ENCODE data around the gene ZBTB2.
"Not testable (repeated sequence)": the region's sequence is repeated elsewhere in the genome, so short reads cannot be mapped to it uniquely, and the experiment has no call there.

ZBTB2 gene

DNA sequence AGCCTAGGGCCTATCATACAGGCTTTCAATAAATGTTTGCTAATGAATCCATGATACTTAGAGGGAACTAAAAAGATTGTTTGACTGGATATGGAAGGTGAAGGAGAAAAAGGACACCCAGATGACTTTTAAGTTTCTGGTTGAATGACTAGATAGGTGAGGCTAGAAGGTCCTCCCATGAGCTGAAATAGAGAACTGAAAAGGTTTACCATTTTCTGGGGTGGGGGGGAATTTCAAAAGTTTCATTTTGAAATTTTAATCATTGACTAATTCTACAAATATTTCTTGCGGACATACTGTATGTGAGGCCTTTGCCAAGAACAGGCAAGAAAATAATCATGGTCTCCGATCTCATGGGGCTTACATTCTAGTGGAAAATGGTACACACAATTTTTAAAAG, 17.9 kb upstream of the ZBTB2 start:
- DNase-seq = no peak
- intact Hi-C loops (cut with DNase I) = no loop called here

DNA sequence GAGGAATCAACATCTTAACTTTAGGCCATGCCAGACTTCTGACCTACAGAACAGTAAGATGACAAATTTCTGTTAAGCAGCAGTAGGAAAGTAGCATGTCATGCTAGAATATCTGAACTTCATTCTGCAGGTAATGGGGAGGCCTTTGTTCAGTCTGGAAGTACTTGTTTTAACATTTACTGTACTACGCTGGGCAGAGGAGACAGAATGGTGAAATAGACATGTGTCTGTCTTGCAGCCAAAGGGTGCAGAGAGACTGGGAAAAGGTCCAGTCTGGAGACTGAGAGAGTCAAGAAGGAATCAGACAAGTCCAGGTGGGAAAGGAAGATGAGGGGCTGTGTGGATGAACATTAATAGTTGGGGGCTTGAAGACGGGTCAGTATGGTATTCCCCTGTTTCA, 17.5 kb upstream of the ZBTB2 start:
- intact Hi-C loops (cut with DNase I) = no loop called here
- no peak for DNase-seq

- intact Hi-C loops (cut with DNase I) = no loop called here
- DNase-seq = no peak
Measured at GRCh38 chr6:151403919-151404308, 12.6 kb upstream of the ZBTB2 start.

DNA sequence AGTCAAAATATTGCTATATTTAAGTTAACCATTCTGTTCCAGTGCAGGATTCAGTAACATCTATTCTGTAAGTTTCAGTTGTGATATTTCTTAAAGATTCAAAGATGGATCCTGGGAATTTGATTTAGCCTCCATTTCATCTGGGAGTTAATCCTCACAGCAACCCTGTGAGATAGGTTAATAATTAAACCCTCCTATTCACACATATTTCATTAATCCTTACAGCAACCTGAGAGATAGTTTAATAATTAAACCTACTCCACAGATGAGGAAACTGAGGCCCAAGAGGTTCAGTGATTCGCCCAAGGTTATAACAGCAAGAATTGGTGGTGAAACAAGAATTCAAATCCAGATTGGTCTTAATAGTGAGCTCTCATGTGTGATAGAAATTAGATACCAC, 10.9 kb upstream of the ZBTB2 start:
- intact Hi-C loops (cut with DNase I) = no loop called here
- DNase-seq = no peak

GRCh38 chr6:151400473-151400872, 9.1 kb upstream of the ZBTB2 start:
- no peak for DNase-seq
- intact Hi-C loops (cut with DNase I) = no loop called here

DNA sequence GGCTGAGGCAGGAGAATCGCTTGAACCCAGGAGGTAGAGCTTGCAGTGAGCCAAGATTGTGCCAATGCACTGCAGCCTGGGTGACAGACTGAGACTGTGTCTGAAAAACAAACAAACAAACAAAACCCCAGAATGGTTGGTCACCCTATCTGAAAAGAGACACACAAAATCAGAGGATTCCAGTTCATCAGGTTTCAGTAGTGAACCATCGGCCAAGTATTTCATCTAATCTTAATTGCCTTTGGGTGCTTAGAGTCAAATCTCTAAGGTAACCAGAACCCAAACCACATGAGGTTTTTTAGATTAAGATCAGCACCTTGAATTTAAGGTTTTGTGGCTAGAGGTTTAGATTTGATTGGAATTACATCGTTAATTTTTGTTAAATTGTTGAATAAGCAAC, 8.3 kb upstream of the ZBTB2 start:
- intact Hi-C loops (cut with DNase I) = no loop called here
- no peak for DNase-seq

DNA sequence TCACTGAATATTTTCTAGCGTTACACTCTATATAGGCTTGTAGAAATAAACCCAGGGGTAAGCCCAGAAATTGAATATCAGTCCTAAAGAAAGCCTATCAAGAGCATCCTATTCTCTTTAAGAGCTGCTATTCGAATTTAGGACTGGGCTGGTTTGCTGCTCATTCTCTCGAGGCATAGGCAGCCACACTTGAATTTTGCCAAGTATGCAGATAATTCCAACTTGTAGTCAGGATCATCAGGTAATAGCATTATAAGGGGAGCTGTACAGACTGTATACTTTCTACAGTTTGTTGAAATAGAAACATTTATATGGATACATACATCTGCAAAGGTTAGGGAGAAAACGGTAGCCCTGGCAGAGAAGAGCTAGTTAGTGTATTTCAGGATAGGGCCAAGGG, 2.1 kb upstream of the ZBTB2 start:
- intact Hi-C loops (cut with DNase I) = loop anchor here (5.0 kb wide), 1 partner anchor 59 kb away; the partner anchor contains the start of gene RMND1
- DNase-seq = no peak

DNA sequence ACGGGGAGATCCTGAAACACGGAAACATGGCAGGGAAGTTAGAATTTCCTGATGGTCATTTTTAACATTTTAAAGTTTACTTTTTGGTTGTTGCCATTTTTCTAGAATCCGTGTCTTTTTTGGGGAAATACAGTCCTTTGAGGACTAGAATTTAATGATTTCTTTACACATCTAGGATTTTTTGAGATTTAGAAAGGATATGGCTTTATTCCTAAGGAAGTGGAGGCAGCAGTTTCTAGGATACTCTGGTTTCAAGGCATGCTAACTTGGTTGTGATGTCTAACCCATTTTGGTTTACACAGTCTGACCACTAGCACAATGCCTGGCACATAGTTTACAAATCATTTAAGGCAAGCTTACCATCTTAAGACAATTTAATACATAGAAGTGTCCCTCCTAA, 1.1 kb upstream of the ZBTB2 start:
- no peak for DNase-seq
- intact Hi-C loops (cut with DNase I) = loop anchor here (5.0 kb wide), 1 partner anchor 60 kb away; the partner anchor contains the start of gene RMND1

- DNase-seq = peak in 41 of 42 donors; percentile 22 to 91 (median 76)
- intact Hi-C loops (cut with DNase I) = loop anchor here (5.0 kb wide), 1 partner anchor 61 kb away; the partner anchor contains the start of gene RMND1
Measured at GRCh38 chr6:151390851-151391470, 398 bp downstream of the ZBTB2 start.

- DNase-seq = peak; percentile 89 to 99 (median 97)
- intact Hi-C loops (cut with DNase I) = loop anchor here (5.0 kb wide), 1 partner anchor 62 kb away; the partner anchor contains the start of gene RMND1
Measured at GRCh38 chr6:151390276-151390850, 996 bp downstream of the ZBTB2 start.

GRCh38 chr6:151389618-151390275, 1.6 kb downstream of the ZBTB2 start:
- intact Hi-C loops (cut with DNase I) = loop anchor here (5.0 kb wide), 1 partner anchor 63 kb away; the partner anchor contains the start of gene RMND1
- peak; percentile 34 to 80 (median 60) for DNase-seq

GRCh38 chr6:151388997-151389617, 2.3 kb downstream of the ZBTB2 start:
- DNase-seq = peak in 2 of 42 donors; percentile 17 to 49
- intact Hi-C loops (cut with DNase I) = no loop called here

- DNase-seq = no peak
- intact Hi-C loops (cut with DNase I) = no loop called here
Measured at GRCh38 chr6:151388236-151388635, 3.1 kb downstream of the ZBTB2 start.

DNA sequence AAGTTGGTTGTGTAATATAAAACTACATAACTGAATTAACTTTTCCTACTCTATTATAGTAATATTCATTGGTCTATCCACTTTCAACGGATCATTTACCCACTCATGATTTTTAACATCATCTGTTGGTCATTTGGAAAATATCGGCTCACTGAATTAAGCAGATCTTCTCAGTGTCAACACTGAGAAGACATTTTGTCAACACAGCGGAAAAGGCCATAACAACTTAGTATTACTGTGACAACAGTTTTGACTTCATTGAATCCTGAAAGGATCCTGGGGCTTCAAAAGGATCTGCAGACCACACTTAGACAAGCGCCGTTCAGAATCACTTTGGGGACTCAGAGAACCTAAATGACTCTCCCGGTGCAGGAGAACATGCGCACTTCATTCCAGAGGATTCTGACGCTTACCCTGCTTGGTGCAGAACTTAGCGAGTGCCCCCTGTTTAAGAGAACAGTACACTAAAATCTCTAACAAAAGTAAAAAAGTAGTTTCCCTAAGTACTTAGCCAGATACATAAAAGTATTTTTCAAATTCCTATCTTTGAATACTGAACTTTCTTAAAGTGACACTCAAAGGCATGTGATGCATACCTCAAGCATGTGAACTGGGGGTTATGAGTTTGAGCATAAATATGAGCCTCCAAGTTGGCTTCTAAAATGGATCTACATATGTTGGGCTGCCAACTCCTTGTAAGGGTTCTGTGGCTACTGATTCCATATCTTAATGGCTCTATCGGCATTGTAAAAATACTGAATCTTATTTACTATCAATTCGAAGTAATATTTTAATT, 4.0 kb downstream of the ZBTB2 start:
- intact Hi-C loops (cut with DNase I) = no loop called here
- no peak for DNase-seq

GRCh38 chr6:151385177-151385576, 6.2 kb downstream of the ZBTB2 start:
- intact Hi-C loops (cut with DNase I) = no loop called here

DNA sequence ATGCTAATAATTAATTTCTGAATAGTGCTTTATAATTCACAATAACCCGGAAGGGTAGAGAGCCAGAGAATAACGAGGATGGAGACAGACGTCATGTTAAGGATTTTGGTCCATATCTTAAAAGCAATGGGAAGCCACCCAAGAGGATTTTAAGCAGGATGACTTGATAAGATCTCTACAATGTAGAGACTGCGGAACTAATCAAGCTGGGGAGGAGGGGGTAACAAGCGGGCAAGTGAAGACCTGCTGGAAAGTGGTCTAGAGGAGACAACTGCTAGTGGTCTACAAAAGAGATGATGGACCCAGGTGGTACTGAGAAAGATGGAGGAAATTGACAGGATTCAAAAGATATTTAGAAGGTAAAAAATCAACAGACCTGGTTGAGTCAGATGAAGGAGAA, 7.2 kb downstream of the ZBTB2 start:
- intact Hi-C loops (cut with DNase I) = no loop called here
- DNase-seq = no peak

More at GRCh38 chr6:151385177-151385576, 6.2 kb downstream of the ZBTB2 start:
- DNase-seq = no peak

DNA sequence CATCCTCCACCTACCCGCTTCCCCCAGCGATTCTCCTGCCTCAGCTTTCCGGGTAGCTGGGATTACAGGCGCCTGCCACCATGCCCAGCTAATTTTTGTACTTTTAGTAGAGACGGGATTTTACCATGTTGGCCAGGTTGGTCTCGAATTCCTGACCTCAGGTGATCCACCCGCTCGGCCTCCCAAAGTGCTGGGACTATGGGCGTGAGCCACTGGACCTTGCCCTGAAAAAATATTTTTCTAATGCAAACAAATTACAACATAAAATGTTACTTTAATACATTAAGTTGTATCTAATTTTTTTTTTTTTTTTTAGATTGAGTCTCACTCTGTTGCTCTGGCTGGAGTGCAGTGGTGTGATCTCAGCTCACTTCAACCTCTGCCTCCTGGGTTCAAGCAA, 8.7 kb downstream of the ZBTB2 start:
- intact Hi-C loops (cut with DNase I); DNase-seq: not testable (repeated sequence)

- no peak for DNase-seq
- intact Hi-C loops (cut with DNase I) = no loop called here
Measured at GRCh38 chr6:151381722-151382121, 9.6 kb downstream of the ZBTB2 start.

GRCh38 chr6:151380848-151381205, 10.5 kb downstream of the ZBTB2 start:
- DNase-seq = no peak
- intact Hi-C loops (cut with DNase I) = no loop called here
